Large intestine (tissue), 3 donors: ENCODE data around the gene TTL. TPM values are rescaled to one million over a fixed set of nuclear protein-coding genes. Genes with fewer than 3 reads are reported as not detected.
"Not testable (repeated sequence)": the region's sequence is repeated elsewhere in the genome, so short reads cannot be mapped to it uniquely, and the experiment has no call there.

Source experiments
- DNase-seq, 2 donors: peaks; one replicate each; pipeline versions ENCODE4 v3.0.0 to v3.0.0-alpha.2; 2013
- H3K27ac ChIP-seq: one replicate; pipeline ENCODE4 v1.5.1; 2013; ENCODE audit warnings: low read length
- H3K27me3 ChIP-seq: 2 replicates; pipeline ENCODE4 v1.6.1; 2013; ENCODE audit warnings: low read length; ENCODE audit not compliant: control insufficient read depth, insufficient read depth
- H3K36me3 ChIP-seq: 2 replicates; pipeline ENCODE4 v1.6.1; 2013; ENCODE audit warnings: low read length; ENCODE audit not compliant: control insufficient read depth, insufficient read depth
- H3K4me1 ChIP-seq: one replicate; pipeline ENCODE4 v1.6.1; 2013; ENCODE audit warnings: low read length; ENCODE audit not compliant: control insufficient read depth, insufficient read depth
- H3K4me3 ChIP-seq: one replicate; pipeline ENCODE4 v1.5.1; 2013; ENCODE audit warnings: low read length
- H3K9me3 ChIP-seq: one replicate; pipeline ENCODE4 v1.6.1; 2013; ENCODE audit warnings: mild to moderate bottlenecking, low read depth, low read length, moderate library complexity; ENCODE audit not compliant: control insufficient read depth
- WGBS: methylation state at CpG from one replicate; pipeline ENCODE4 v1.1.5; 2013; ENCODE audit warnings: low lambda C conversion rate; ENCODE audit not compliant: insufficient coverage; 5-methylcytosine and 5-hydroxymethylcytosine counted together
- polyA plus RNA-seq: library from polyadenylated mRNA; unstranded; fragments of 120-200 nt; gene quantifications from one replicate; pipeline ENCODE4 v1.2.1, GENCODE V29; 2013

TTL gene
- polyA plus RNA-seq, 1 donor: 20.8 TPM

DNA sequence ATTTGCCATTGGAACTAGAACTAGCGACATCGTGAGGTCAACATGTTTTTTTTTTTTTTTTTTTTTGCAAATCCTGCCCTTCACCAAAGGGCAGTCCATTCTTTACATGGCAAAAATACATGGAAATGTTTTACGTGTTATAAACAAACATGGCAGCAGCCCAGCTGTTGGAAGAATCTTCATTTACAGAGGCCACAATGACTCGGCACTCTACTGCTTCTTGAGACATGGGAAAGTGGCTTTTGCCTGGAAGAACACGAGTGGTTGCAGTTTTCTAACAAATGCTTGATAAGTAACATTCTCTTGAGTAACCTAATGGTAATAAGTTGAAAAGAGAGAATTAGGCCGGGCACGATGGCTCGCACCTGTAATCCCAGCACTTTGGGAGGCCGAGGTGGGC lies 37.5 kb downstream of the TTL start:
- no peaks in the 10 kb centered on the region for H3K9me3 ChIP-seq
- DNase-seq: no peak
- H3K4me1 ChIP-seq: no peaks in the 10 kb centered on the region
- H3K36me3 ChIP-seq: peaks cover 19% of the 10 kb centered on the region
- H3K27me3 ChIP-seq: no peaks in the 10 kb centered on the region
- no peak overlapping the region for H3K27ac ChIP-seq
- 75% methylated on average over 4 of the region's 9 CpGs for WGBS
- H3K4me3 ChIP-seq: no peak overlapping the region

DNA sequence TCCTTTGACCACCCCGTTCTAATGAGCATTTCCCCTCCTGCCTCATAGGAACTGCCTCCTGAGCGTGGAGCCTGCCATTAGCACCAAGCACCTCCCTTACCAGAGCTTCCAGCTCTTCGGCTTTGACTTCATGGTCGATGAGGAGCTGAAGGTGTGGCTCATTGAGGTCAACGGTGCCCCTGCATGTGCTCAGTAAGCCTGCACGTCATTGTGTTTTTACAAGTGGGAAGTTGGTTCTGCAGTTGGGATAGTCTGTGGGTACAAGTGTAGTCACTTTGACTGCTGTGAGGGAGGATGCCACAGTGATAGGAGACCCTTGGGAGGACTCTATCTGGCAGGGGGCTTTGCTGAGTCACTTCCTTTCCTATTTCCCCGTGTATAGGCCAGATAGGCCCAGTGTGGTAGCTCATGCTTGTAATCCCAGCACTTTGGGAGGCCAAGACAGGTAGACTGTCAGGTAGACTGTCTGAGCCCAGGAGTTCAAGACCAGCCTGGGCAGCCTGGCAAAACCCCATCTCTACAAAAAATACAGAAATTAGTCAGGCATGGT lies 38.4 kb downstream of the TTL start:
- H3K9me3 ChIP-seq: no peaks in the 10 kb centered on the region
- peaks cover 19% of the 10 kb centered on the region for H3K36me3 ChIP-seq
- H3K27me3 ChIP-seq: no peaks in the 10 kb centered on the region
- H3K27ac ChIP-seq: no peak overlapping the region
- WGBS: 100% methylated on average over 1 of the region's 7 CpGs
- no peak overlapping the region for H3K4me3 ChIP-seq
- H3K4me1 ChIP-seq: no peaks in the 10 kb centered on the region
- DNase-seq: no peak

DNA sequence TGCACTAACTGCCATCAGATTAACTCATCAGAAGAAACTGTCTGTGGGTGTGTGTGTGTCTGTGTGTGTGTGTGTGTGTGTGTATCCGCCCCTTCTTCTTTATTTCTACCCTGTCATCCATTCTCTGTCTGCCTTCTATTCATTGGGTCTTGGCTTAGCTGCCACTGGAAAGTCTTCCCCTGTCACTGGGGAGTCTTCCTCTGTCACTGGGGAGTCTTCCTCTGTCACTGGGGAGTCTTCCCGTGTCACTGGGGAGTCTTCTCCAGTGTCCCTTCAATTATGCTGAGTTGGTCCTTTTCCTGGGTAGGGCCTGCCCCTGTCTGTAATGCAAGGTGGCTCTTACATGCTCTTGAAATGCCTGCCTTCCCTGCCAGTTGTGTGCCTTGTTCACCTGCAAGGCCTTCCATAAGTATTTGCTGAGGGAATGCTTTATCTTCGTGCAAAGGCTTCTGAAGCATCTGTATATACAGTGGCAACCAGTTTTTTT lies 41.4 kb downstream of the TTL start:
- no peak overlapping the region for H3K27ac ChIP-seq
- no peaks in the 10 kb centered on the region for H3K9me3 ChIP-seq
- H3K36me3 ChIP-seq: peaks cover 19% of the 10 kb centered on the region
- 86% methylated on average over 1 of the region's 3 CpGs for WGBS
- DNase-seq: no peak
- no peaks in the 10 kb centered on the region for H3K27me3 ChIP-seq
- H3K4me3 ChIP-seq: no peak overlapping the region
- H3K4me1 ChIP-seq: no peaks in the 10 kb centered on the region

DNA sequence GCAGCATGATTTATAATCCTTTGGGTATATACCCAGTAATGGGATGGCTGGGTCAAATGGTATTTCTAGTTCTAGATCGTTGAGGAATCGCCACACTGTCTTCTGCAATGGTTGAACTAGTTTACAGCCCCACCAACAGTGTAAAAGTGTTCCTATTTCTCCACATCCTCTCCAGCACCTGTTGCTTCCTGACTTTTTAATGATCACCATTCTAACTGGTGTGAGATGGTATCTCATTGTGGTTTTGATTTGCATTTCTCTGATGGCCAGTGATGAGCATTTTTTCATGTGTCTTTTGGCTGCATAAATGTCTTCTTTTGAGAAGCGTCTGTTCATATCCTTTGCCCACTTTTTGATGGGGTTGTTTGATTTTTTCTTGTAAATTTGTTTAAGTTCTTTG lies 42.3 kb downstream of the TTL start:
- not testable (repeated sequence) for H3K27me3 ChIP-seq, H3K27ac ChIP-seq, H3K4me3 ChIP-seq, DNase-seq, H3K4me1 ChIP-seq, H3K9me3 ChIP-seq
- WGBS: no CpG with 5 or more reads among the region's 3 CpGs
- peaks cover 28% of the 10 kb centered on the region for H3K36me3 ChIP-seq

DNA sequence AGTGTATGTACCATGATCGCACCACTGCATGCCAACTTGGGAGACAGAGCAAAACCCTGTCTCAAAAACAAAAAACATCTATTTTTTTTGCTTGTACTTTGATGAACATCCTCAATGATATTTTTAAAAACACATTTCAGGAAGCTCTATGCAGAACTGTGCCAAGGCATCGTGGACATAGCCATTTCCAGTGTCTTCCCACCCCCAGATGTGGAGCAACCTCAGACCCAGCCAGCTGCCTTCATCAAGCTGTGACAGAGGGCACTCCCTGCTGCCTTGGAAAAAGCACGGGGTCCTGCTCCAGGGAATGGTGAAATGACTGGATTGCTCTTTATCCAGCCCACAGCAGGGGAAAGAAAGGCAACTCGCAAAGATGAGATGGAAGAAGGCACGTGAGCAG lies 46.6 kb downstream of the TTL start:
- H3K36me3 ChIP-seq: peaks cover 17% of the 10 kb centered on the region
- no peaks in the 10 kb centered on the region for H3K4me1 ChIP-seq
- no peaks in the 10 kb centered on the region for H3K27me3 ChIP-seq
- DNase-seq: no peak
- no peak overlapping the region for H3K27ac ChIP-seq
- 100% methylated on average over 1 of the region's 5 CpGs for WGBS
- no peak overlapping the region for H3K4me3 ChIP-seq
- H3K9me3 ChIP-seq: no peaks in the 10 kb centered on the region

DNA sequence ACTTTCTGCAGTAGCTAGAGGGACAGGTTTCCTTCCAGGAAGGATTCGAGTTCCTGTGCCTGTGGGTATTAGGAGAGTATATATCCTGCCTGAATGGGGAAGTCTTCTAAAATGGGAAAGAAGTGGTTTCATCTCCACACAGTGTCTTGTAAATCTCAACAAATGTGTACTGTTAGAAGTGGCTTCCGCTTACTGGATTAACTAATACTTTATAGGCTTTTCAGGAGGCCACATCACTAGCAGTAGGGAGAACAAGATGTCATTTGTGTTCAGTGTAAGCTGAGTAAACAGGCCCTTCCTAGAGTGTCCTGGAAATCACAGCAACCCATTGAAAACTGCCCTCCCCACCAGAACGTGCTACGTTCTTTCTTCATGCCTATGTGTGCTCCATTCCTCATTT lies 47.8 kb downstream of the TTL start:
- Histone ChIP-seq H3K36me3 (peaks cover 17% of the 10 kb centered on the region), H3K4me1 (no peaks in the 10 kb centered on the region), H3K4me3 (no peak overlapping the region), H3K27ac (no peak overlapping the region), H3K9me3 (no peaks in the 10 kb centered on the region), H3K27me3 (no peaks in the 10 kb centered on the region)
- no peak for DNase-seq
- no CpG with 5 or more reads among the region's 4 CpGs for WGBS

DNA sequence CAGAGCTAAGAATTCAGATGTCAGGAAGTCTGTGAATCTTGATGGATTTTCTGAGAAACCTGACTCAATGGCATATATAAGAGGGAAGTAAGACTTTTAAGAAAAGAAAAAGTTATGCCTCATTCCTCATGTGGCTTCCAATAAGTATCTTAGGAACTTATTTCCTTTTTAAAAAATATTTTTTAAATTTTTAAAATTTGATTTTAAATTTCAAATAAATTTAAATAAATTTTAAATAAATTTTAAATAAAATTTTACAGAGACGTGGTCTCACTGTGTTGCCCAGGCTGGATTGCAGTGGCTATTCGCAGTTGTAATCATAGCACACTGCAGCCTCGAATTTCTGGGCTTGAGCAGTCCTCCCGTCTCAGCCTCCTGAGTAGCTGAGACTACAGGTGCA lies 48.8 kb downstream of the TTL start:
- no CpG with 5 or more reads among the region's 4 CpGs for WGBS
- no peaks in the 10 kb centered on the region for H3K27me3 ChIP-seq

DNA sequence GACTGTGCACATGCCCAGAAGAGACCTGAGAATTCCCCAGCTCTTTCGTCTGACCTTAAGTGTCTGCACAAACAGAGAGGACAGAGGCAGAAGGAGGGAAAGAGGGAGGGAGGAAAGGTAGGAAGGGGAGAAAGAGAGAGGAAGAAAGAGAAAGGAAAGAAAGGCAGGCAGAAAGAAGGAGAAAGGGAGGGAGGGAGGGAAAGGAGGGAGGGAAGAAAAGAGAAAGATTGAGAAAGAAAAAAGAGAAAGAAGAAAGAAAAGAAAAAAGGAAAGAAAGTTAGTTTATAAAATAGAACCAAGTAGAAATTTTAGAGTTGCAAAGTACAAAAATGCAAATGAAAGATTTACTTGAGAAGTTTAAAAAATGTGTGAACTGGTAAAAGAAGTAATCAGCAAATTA lies 52.9 kb downstream of the TTL start:
- Histone ChIP-seq H3K4me1 (no peaks in the 10 kb centered on the region), H3K36me3 (peaks cover 4% of the 10 kb centered on the region), H3K27ac (no peak overlapping the region), H3K9me3 (no peaks in the 10 kb centered on the region), H3K27me3 (no peaks in the 10 kb centered on the region), H3K4me3 (no peak overlapping the region)
- no peak for DNase-seq
- WGBS: 43% methylated on average over 1 of the region's 1 CpG

More for the DNA sequence above, 48.8 kb downstream of the TTL start:
- no peaks in the 10 kb centered on the region for H3K9me3 ChIP-seq
- H3K4me1 ChIP-seq: no peaks in the 10 kb centered on the region
- peaks cover 17% of the 10 kb centered on the region for H3K36me3 ChIP-seq
- H3K27ac ChIP-seq: no peak overlapping the region
- no peak for DNase-seq
- no peak overlapping the region for H3K4me3 ChIP-seq

DNA sequence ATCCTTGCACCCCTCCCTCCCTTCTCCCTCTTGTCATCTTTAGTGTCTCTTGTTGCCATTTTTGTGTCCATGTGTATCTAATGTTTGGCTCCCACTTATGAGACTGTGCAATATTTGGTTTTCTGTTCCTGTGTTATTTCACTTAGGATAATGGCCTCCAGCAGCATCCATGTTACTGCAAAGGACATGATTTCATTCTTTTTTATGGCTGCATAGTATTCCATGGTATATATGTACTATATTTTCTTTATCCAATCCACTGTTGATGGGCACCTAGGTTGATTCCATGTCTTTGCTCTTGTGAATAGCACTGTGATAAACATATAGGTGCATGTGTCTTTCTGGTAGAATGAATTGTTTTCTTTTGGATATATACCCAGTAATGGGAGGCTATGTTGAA lies 54.7 kb downstream of the TTL start:
- H3K27ac ChIP-seq, H3K9me3 ChIP-seq, DNase-seq, H3K27me3 ChIP-seq, H3K36me3 ChIP-seq, H3K4me3 ChIP-seq, H3K4me1 ChIP-seq: not testable (repeated sequence)

DNA sequence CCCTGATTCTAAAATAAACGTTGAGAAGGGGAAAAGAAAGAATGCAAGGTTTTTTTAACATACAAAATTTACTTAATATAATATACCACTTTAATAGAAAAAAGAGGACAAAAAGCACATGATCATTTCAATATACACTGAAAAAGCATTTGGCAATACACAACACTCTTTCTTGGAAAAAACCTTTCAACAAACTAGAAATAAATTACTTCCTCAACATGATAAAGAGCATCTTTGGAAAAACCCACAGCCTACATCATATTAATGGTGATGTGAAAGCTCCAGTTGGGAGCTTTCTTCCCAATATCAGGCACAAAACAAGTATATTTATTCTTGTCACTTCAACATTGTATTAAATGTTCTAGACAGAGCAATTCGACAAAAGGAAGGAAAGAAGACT lies 57.4 kb downstream of the TTL start:
- H3K9me3 ChIP-seq: no peaks in the 10 kb centered on the region
- DNase-seq: no peak
- no peaks in the 10 kb centered on the region for H3K27me3 ChIP-seq
- no peak overlapping the region for H3K4me3 ChIP-seq
- H3K27ac ChIP-seq: no peak overlapping the region
- 79% methylated on average over 2 of the region's 2 CpGs for WGBS
- no peaks in the 10 kb centered on the region for H3K36me3 ChIP-seq
- H3K4me1 ChIP-seq: peaks cover 8% of the 10 kb centered on the region

DNA sequence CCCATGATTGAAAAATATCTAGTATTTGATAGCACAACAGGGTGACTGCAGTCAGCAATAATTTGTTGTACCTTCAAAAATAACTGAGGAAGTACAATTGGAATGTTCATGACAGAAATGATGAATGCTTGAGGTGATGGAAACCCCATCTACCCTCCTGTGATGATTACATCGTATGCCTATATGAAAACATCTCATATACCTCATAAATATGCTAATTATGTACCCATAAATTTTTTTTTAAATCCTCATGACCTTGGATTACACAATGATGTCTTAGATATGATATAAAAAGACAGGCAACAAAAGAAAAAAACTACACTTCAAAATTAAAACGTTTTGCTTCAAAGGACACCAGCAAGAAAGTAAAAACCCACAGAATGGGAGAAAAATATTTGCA lies 59.0 kb downstream of the TTL start:
- peaks cover under 1% of the 10 kb centered on the region for H3K36me3 ChIP-seq
- H3K9me3 ChIP-seq: no peaks in the 10 kb centered on the region
- no peak for DNase-seq
- WGBS: 43% methylated on average over 2 of the region's 2 CpGs
- H3K27ac ChIP-seq: no peak overlapping the region
- peaks cover 8% of the 10 kb centered on the region for H3K4me1 ChIP-seq
- H3K4me3 ChIP-seq: no peak overlapping the region
- H3K27me3 ChIP-seq: no peaks in the 10 kb centered on the region
